SU-DHL-6 (cell line): ENCODE results near the gene PRRG3.

ENCODE experiments used
- H2AFZ ChIP-seq: fragments of 200-600 bp; sonication (generic); 2 replicates; pipeline ENCODE4 v1.6.1; 2014; ENCODE audit warnings: low read depth, mild to moderate bottlenecking, moderate library complexity, mixed read lengths, antibody characterized with exemption, low read length; ENCODE audit not compliant: severe bottlenecking
- H3F3A ChIP-seq: fragments of 200-600 bp; shearing (Covaris generic); 2 replicates; pipeline ENCODE4 v1.6.0; 2016; ENCODE audit warnings: antibody characterized with exemption, mild to moderate bottlenecking; ENCODE audit not compliant: insufficient read depth
- H3K27ac ChIP-seq: fragments of 200-600 bp; sonication (generic); 2 replicates; pipeline ENCODE4 v1.5.1; 2016; ENCODE audit warnings: low read depth, mild to moderate bottlenecking, low read length, moderate library complexity, mixed read lengths
- H3K27me3 ChIP-seq: fragments of 200-600 bp; sonication (generic), shearing (Covaris generic); 2 replicates; pipeline ENCODE4 v1.6.0; 2014; ENCODE audit warnings: mild to moderate bottlenecking, low read length
- H3K36me3 ChIP-seq: fragments of 200-600 bp; sonication (generic); 2 replicates; pipeline ENCODE4 v1.6.1; 2014; ENCODE audit warnings: mild to moderate bottlenecking, low read length, mixed read lengths
- H3K4me2 ChIP-seq: fragments of 300-600, 200-600 bp; shearing (Covaris generic), sonication (generic); 2 replicates; pipeline ENCODE4 v1.6.0; 2014; ENCODE audit warnings: low read length, low read depth, mild to moderate bottlenecking; ENCODE audit not compliant: poor library complexity, severe bottlenecking
- H3K4me3 ChIP-seq: fragments of 200-600 bp; sonication (generic); 2 replicates; pipeline ENCODE4 v1.5.1; 2014; ENCODE audit warnings: antibody characterized with exemption, low read length, mild to moderate bottlenecking, mixed read lengths; ENCODE audit not compliant: insufficient read depth, poor library complexity, severe bottlenecking
- H3K79me2 ChIP-seq: fragments of 200-600 bp; sonication (generic); 2 replicates; pipeline ENCODE4 v1.6.1; 2014; ENCODE audit warnings: mild to moderate bottlenecking, low read length, moderate library complexity; ENCODE audit not compliant: insufficient read depth
- H3K9ac ChIP-seq: fragments of 200-600 bp; sonication (generic); 2 replicates; pipeline ENCODE4 v1.7.0; 2014; ENCODE audit warnings: mild to moderate bottlenecking, low read length
- H3K9me2 ChIP-seq: fragments of 200-600 bp; sonication (generic); replicated peaks from 2 replicates; pipeline ENCODE4 v1.6.1; 2014; ENCODE audit warnings: low read length; ENCODE audit not compliant: insufficient read depth
- H3K9me3 ChIP-seq: fragments of 200-600 bp; sonication (generic); 2 replicates; pipeline ENCODE4 v1.6.1; 2014; ENCODE audit warnings: low read length, mixed read lengths; ENCODE audit not compliant: insufficient read depth
- H4K20me1 ChIP-seq: fragments of 200-600 bp; sonication (generic); 2 replicates; pipeline ENCODE4 v1.6.1; 2014; ENCODE audit warnings: low read depth, mild to moderate bottlenecking, antibody characterized with exemption, low read length, moderate library complexity, mixed read lengths
- CTCF ChIP-seq: fragments of 200-600 bp; sonication (generic); IDR thresholded peaks from one replicate; pipeline ENCODE4 v1.5.1; 2017; ENCODE audit warnings: antibody characterized with exemption, mild to moderate bottlenecking, low read length, moderate library complexity; ENCODE audit not compliant: insufficient read depth, poor library complexity, severe bottlenecking
- EZH2phosphoT487 ChIP-seq: fragments of 200-600 bp; sonication (generic), shearing (Covaris generic); conservative IDR thresholded peaks from 2 replicates; pipeline ENCODE4 v1.6.1; 2018; ENCODE audit warnings: mild to moderate bottlenecking, antibody characterized with exemption, low read length, moderate library complexity, mixed read lengths

The PRRG3 gene

GRCh38 chrX:151711154-151711553 lies 15.9 kb downstream of the PRRG3 start:
- Histone ChIP-seq H3K36me3 (no peaks in the 10 kb centered on the region), H3K4me3 (no peak overlapping the region), H3K4me2 (no peak overlapping the region), H3K9ac (no peak overlapping the region), H4K20me1 (no peaks in the 10 kb centered on the region), H3K27me3 (no peaks in the 10 kb centered on the region), H3K79me2 (no peaks in the 10 kb centered on the region), H3K27ac (no peak overlapping the region), H2AFZ (no peak overlapping the region), H3F3A (no peaks in the 10 kb centered on the region), H3K9me3 (no peaks in the 10 kb centered on the region), H3K9me2 (no peaks in the 10 kb centered on the region)
- TF ChIP-seq EZH2phosphoT487 (no peak), CTCF (no peak)

GRCh38 chrX:151711787-151712186 lies 16.5 kb downstream of the PRRG3 start:
- H3K9me2 ChIP-seq, result no peaks in the 10 kb centered on the region
- no peaks in the 10 kb centered on the region for H3F3A ChIP-seq
- H3K27ac ChIP-seq, result no peak overlapping the region
- H3K27me3 ChIP-seq, result no peaks in the 10 kb centered on the region
- H3K4me3 ChIP-seq, result no peak overlapping the region
- H3K36me3 ChIP-seq, result no peaks in the 10 kb centered on the region
- H3K9me3 ChIP-seq, result no peaks in the 10 kb centered on the region
- TF ChIP-seq EZH2phosphoT487, result no peak
- TF ChIP-seq CTCF, result no peak
- H4K20me1 ChIP-seq, result no peaks in the 10 kb centered on the region
- H3K9ac ChIP-seq, result no peak overlapping the region
- no peaks in the 10 kb centered on the region for H3K79me2 ChIP-seq
- H2AFZ ChIP-seq, result no peak overlapping the region
- H3K4me2 ChIP-seq, result no peak overlapping the region

GRCh38 chrX:151712253-151712652 lies 17.0 kb downstream of the PRRG3 start:
- no peak overlapping the region for H2AFZ ChIP-seq
- H3K9me3 ChIP-seq, result no peaks in the 10 kb centered on the region
- no peak for TF ChIP-seq EZH2phosphoT487
- no peak for TF ChIP-seq CTCF
- no peak overlapping the region for H3K4me2 ChIP-seq
- no peaks in the 10 kb centered on the region for H3K36me3 ChIP-seq
- no peaks in the 10 kb centered on the region for H3K27me3 ChIP-seq
- H3K27ac ChIP-seq, result no peak overlapping the region
- H4K20me1 ChIP-seq, result no peaks in the 10 kb centered on the region
- no peak overlapping the region for H3K4me3 ChIP-seq
- H3K9ac ChIP-seq, result no peak overlapping the region
- no peaks in the 10 kb centered on the region for H3K79me2 ChIP-seq
- no peaks in the 10 kb centered on the region for H3K9me2 ChIP-seq
- no peaks in the 10 kb centered on the region for H3F3A ChIP-seq
